Neuronal stem cell (in vitro differentiated cells): ENCODE results near the gene C19orf47.

ENCODE experiments used
- DNase-seq: peaks from one replicate; pipeline ENCODE4 v3.0.0-alpha.2; 2013; ENCODE audit warnings: low spot score
- H2AFZ ChIP-seq: one replicate; pipeline ENCODE4 v1.6.1; 2013; ENCODE audit warnings: mild to moderate bottlenecking, low read length, inconsistent platforms
- H2AK5ac ChIP-seq: 2 replicates; pipeline ENCODE4 v1.6.1; 2013; ENCODE audit warnings: low read depth, mild to moderate bottlenecking, inconsistent platforms, low read length, moderate library complexity, mixed read lengths
- H2BK120ac ChIP-seq: 2 replicates; pipeline ENCODE4 v1.6.1; 2013; ENCODE audit warnings: low read depth, mild to moderate bottlenecking, inconsistent platforms, low read length, moderate library complexity, mixed read lengths
- H2BK12ac ChIP-seq: one replicate; pipeline ENCODE4 v1.6.1; 2013; ENCODE audit warnings: low read length, inconsistent platforms
- H2BK15ac ChIP-seq: 2 replicates; pipeline ENCODE4 v1.6.1; 2013; ENCODE audit warnings: mild to moderate bottlenecking, low read length, inconsistent platforms, mixed read lengths
- H2BK5ac ChIP-seq: one replicate; pipeline ENCODE4 v1.6.1; 2013; ENCODE audit warnings: inconsistent platforms, mild to moderate bottlenecking, low read length, moderate library complexity
- H3K14ac ChIP-seq: one replicate; pipeline ENCODE4 v1.6.1; 2013; ENCODE audit warnings: low read length, inconsistent platforms
- H3K18ac ChIP-seq: 2 replicates; pipeline ENCODE4 v1.6.1; 2013; ENCODE audit warnings: low read length, inconsistent platforms
- H3K23ac ChIP-seq: 2 replicates; pipeline ENCODE4 v1.6.1; 2013; ENCODE audit warnings: low read depth, mild to moderate bottlenecking, mixed read lengths, low read length, inconsistent platforms; ENCODE audit not compliant: poor library complexity
- H3K27ac ChIP-seq: replicated peaks from 3 replicates; pipeline ENCODE4 v1.5.1; 2013; ENCODE audit warnings: low read length, inconsistent platforms
- H3K27me3 ChIP-seq, 3 experiments: 2 replicates each; pipeline ENCODE4 v1.6.1; 2013; ENCODE audit warnings: low read length in 3 of 3, mild to moderate bottlenecking in 2 of 3, inconsistent platforms in 1 of 3, low read depth in 1 of 3, mixed read lengths in 1 of 3, moderate library complexity in 1 of 3; ENCODE audit not compliant: control insufficient read depth in 3 of 3, insufficient read depth in 3 of 3
- H3K36me3 ChIP-seq, 2 donors: replicated peaks in 1 of 2; 2 replicates each; pipeline ENCODE4 v1.6.1; 2013; ENCODE audit warnings: low read length in 2 of 2; ENCODE audit not compliant: control insufficient read depth in 2 of 2, insufficient read depth in 2 of 2
- H3K4ac ChIP-seq: 2 replicates; pipeline ENCODE4 v1.6.1; 2013; ENCODE audit warnings: inconsistent platforms, mild to moderate bottlenecking, low read length, moderate library complexity
- H3K4me1 ChIP-seq, 2 donors: 1 replicate in 1 of 2; 2 replicates in 1 of 2; pipeline ENCODE4 v1.6.1; 2013; ENCODE audit warnings: low read length in 2 of 2, low read depth in 1 of 2; ENCODE audit not compliant: control insufficient read depth in 2 of 2, insufficient read depth in 1 of 2
- H3K4me2 ChIP-seq: one replicate; pipeline ENCODE4 v1.6.1; 2013; ENCODE audit warnings: mild to moderate bottlenecking, low read length, inconsistent platforms; ENCODE audit not compliant: insufficient read depth, poor library complexity, severe bottlenecking
- H3K4me3 ChIP-seq, 2 donors: 2 replicates each; pipeline ENCODE4 v1.5.1; 2013; ENCODE audit warnings: low read length in 2 of 2, mild to moderate bottlenecking in 2 of 2, inconsistent platforms in 1 of 2, moderate library complexity in 1 of 2
- H3K79me1 ChIP-seq: one replicate; pipeline ENCODE4 v1.6.1; 2013; ENCODE audit warnings: low read depth, mild to moderate bottlenecking, inconsistent platforms, low read length, moderate library complexity
- H3K9ac ChIP-seq: one replicate; pipeline ENCODE4 v1.6.1; 2013; ENCODE audit warnings: mild to moderate bottlenecking, low read depth, low read length, inconsistent platforms; ENCODE audit not compliant: poor library complexity
- H3K9me3 ChIP-seq, 2 donors: replicated peaks in 1 of 2; 2 replicates each; pipeline versions ENCODE3 to v1.6.1; 2013; ENCODE audit warnings: low read length in 2 of 2, mild to moderate bottlenecking in 2 of 2, inconsistent platforms in 1 of 2, low read depth in 1 of 2, mixed read lengths in 1 of 2, moderate library complexity in 1 of 2; ENCODE audit not compliant: control insufficient read depth in 2 of 2, insufficient read depth in 1 of 2
- H4K8ac ChIP-seq: one replicate; pipeline ENCODE4 v1.6.1; 2013; ENCODE audit warnings: low read depth, mild to moderate bottlenecking, inconsistent platforms, low read length, moderate library complexity
- H4K91ac ChIP-seq: one replicate; pipeline ENCODE4 v1.6.1; 2013; ENCODE audit warnings: low read length, low read depth, mild to moderate bottlenecking, inconsistent platforms; ENCODE audit not compliant: poor library complexity
- WGBS, 2 donors: extraction: QIAGEN DNeasy Blood & Tissue Kit; methylation state at CpG; one replicate each; pipeline ENCODE4 v1.1.7; 2013; ENCODE audit warnings: missing lambda C conversion rate in 2 of 2, mixed read lengths in 1 of 2; ENCODE audit not compliant: insufficient read length in 2 of 2, insufficient replicate concordance in 1 of 2; ENCODE audit errors: extremely low coverage in 2 of 2; 5-methylcytosine and 5-hydroxymethylcytosine counted together

C19orf47 gene

GRCh38 chr19:40304306-40304705, 43.9 kb downstream of the C19orf47 start:
- H3K9me3 ChIP-seq: no peaks in the 10 kb centered on the region
- H4K91ac ChIP-seq: no peak overlapping the region
- no peak overlapping the region for H3K18ac ChIP-seq
- no peak overlapping the region for H4K8ac ChIP-seq
- H3K4me1 ChIP-seq: no peaks in the 10 kb centered on the region
- no peak overlapping the region for H3K4me3 ChIP-seq
- no peak overlapping the region for H3K4me2 ChIP-seq
- no peaks in the 10 kb centered on the region for H3K79me1 ChIP-seq
- no peak overlapping the region for H3K27ac ChIP-seq
- H3K27me3 ChIP-seq: no peaks in the 10 kb centered on the region
- no peak overlapping the region for H2BK12ac ChIP-seq
- no peak overlapping the region for H3K4ac ChIP-seq
- no peak overlapping the region for H2BK5ac ChIP-seq
- no peaks in the 10 kb centered on the region for H3K36me3 ChIP-seq
- H3K14ac ChIP-seq: no peak overlapping the region
- no peak overlapping the region for H3K9ac ChIP-seq
- no peak overlapping the region for H3K23ac ChIP-seq
- no peak overlapping the region for H2AFZ ChIP-seq
- H2AK5ac ChIP-seq: no peak overlapping the region
- no CpG with 5 or more reads among the region's 4 CpGs for WGBS, 2 donors
- no peak overlapping the region for H2BK15ac ChIP-seq
- H2BK120ac ChIP-seq: no peak overlapping the region
- no peak for DNase-seq

GRCh38 chr19:40303765-40304164, 44.4 kb downstream of the C19orf47 start:
- no peak overlapping the region for H3K14ac ChIP-seq
- H2BK5ac ChIP-seq: no peak overlapping the region
- H2BK15ac ChIP-seq: no peak overlapping the region
- H3K36me3 ChIP-seq: no peaks in the 10 kb centered on the region
- no peak overlapping the region for H3K4me3 ChIP-seq
- H2BK12ac ChIP-seq: no peak overlapping the region
- no CpG with 5 or more reads among the region's 2 CpGs for WGBS, 2 donors
- no peak overlapping the region for H3K4ac ChIP-seq
- no peak overlapping the region for H4K8ac ChIP-seq
- no peaks in the 10 kb centered on the region for H3K9me3 ChIP-seq
- no peaks in the 10 kb centered on the region for H3K79me1 ChIP-seq
- H4K91ac ChIP-seq: no peak overlapping the region
- H2AK5ac ChIP-seq: no peak overlapping the region
- no peaks in the 10 kb centered on the region for H3K4me1 ChIP-seq
- H3K27me3 ChIP-seq: no peaks in the 10 kb centered on the region
- no peak overlapping the region for H3K4me2 ChIP-seq
- no peak for DNase-seq
- no peak overlapping the region for H3K23ac ChIP-seq
- H2AFZ ChIP-seq: no peak overlapping the region
- no peak overlapping the region for H3K27ac ChIP-seq
- no peak overlapping the region for H3K18ac ChIP-seq
- no peak overlapping the region for H2BK120ac ChIP-seq
- no peak overlapping the region for H3K9ac ChIP-seq

DNA sequence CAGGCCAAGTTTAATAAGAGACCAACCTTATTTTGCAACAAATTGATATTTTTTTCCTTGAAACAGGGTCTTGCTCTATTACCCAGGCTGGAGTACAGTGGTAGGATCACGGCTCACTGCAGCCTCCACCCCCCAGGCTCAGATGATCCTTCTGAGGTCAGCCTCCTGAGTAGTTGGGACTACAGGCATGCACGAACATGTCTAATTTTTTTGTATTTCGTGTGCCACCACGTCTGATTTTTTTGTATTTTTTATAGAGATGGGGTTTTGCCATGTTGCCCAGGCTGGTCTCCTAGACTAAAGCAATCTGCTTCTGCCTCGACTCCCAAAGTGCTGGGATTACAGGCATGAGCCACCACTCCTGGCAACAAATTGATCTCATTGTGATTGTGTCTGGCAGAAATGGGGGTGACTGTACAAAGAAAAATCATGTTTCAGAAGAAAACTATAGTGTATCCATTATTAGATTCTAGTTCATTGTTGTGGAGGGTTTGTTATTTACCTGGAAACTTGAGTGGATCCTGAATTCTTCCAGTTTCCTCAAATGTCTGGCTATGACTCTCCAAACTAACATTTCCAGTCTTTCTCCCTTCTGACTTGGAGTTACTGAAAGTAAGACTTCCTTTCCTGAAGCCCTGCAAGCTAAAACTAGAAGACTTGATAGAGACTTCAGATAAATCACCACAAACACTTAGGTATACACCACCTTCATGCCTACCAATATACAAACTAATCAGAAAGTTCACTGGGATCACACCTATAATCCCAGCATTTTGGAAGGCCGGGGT, 45.8 kb downstream of the C19orf47 start:
- no peaks in the 10 kb centered on the region for H3K36me3 ChIP-seq
- no peak overlapping the region for H3K14ac ChIP-seq
- no peak overlapping the region for H4K8ac ChIP-seq
- H2BK120ac ChIP-seq: no peak overlapping the region
- H3K4me1 ChIP-seq: no peaks in the 10 kb centered on the region
- H3K27me3 ChIP-seq: no peaks in the 10 kb centered on the region
- no CpG with 5 or more reads among the region's 6 CpGs for WGBS, 2 donors
- H3K9me3 ChIP-seq: no peaks in the 10 kb centered on the region
- H3K27ac ChIP-seq: no peak overlapping the region
- H2BK5ac ChIP-seq: no peak overlapping the region
- no peak overlapping the region for H3K23ac ChIP-seq
- no peaks in the 10 kb centered on the region for H3K79me1 ChIP-seq
- H3K4me2 ChIP-seq: no peak overlapping the region
- no peak overlapping the region for H3K18ac ChIP-seq
- DNase-seq: no peak
- H3K9ac ChIP-seq: no peak overlapping the region
- no peak overlapping the region for H2AK5ac ChIP-seq
- H4K91ac ChIP-seq: no peak overlapping the region
- no peak overlapping the region for H3K4me3 ChIP-seq
- H2AFZ ChIP-seq: no peak overlapping the region
- no peak overlapping the region for H2BK12ac ChIP-seq
- no peak overlapping the region for H3K4ac ChIP-seq
- no peak overlapping the region for H2BK15ac ChIP-seq

DNA sequence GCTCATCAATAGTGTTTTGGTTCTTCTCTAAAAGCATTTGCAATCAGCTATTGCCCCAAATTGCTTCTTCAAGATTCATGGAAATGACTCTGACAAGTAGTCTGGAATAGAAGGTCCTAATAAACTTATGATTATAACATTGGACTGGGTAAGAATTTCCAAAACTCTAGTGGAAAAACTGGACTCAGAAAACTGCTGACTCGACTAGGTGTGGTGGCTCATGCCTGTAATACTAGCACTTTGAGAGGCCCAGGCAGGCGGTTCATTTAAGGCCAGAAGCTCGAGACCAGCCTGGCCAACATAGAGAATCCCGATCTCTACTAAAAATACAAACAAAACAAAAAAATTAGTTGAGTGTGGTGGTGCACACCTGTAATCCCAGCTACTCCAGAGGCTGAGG, 47.5 kb downstream of the C19orf47 start:
- no peak overlapping the region for H3K14ac ChIP-seq
- DNase-seq: no peak
- no peaks in the 10 kb centered on the region for H3K4me1 ChIP-seq
- no peak overlapping the region for H4K91ac ChIP-seq
- H3K27me3 ChIP-seq: no peaks in the 10 kb centered on the region
- no peak overlapping the region for H2AK5ac ChIP-seq
- no peak overlapping the region for H4K8ac ChIP-seq
- no peak overlapping the region for H3K18ac ChIP-seq
- H2AFZ ChIP-seq: no peak overlapping the region
- H3K79me1 ChIP-seq: no peaks in the 10 kb centered on the region
- H3K23ac ChIP-seq: no peak overlapping the region
- no CpG with 5 or more reads among the region's 4 CpGs for WGBS, 2 donors
- no peaks in the 10 kb centered on the region for H3K36me3 ChIP-seq
- H3K4me3 ChIP-seq: no peak overlapping the region
- H3K27ac ChIP-seq: no peak overlapping the region
- H2BK15ac ChIP-seq: no peak overlapping the region
- H3K4ac ChIP-seq: no peak overlapping the region
- H3K4me2 ChIP-seq: no peak overlapping the region
- no peak overlapping the region for H2BK12ac ChIP-seq
- H2BK120ac ChIP-seq: no peak overlapping the region
- no peak overlapping the region for H3K9ac ChIP-seq
- no peaks in the 10 kb centered on the region for H3K9me3 ChIP-seq
- no peak overlapping the region for H2BK5ac ChIP-seq
